Stomach (tissue), 9 donors: ENCODE results near the gene BCL6B. TPM values are rescaled to one million over a fixed set of nuclear protein-coding genes. Genes with fewer than 3 reads are reported as not detected.
"Not testable (repeated sequence)": the region's sequence is repeated elsewhere in the genome, so short reads cannot be mapped to it uniquely, and the experiment has no call there.

ENCODE experiments used
- DNase-seq, 2 donors: peaks; one replicate each; pipeline versions ENCODE4 v3.0.0 to v3.0.0-alpha.2; 2013 to 2019
- H3K27ac ChIP-seq, 5 donors: fragments of 200-600 bp in 4 of 5; sonication (generic) in 4 of 5; one replicate each; pipeline ENCODE4 v1.5.1; 2013 to 2019; ENCODE audit warnings: mild to moderate bottlenecking in 1 of 5, moderate library complexity in 1 of 5
- H3K27me3 ChIP-seq, 3 donors: fragments of 200-600 bp; sonication (generic); one replicate each; pipeline ENCODE4 v1.5.1; 2017 to 2019; ENCODE audit warnings: mixed run types in 1 of 3
- H3K36me3 ChIP-seq, 4 donors: fragments of 200-600 bp; sonication (generic); 1 replicate in 3 of 4; 2 replicates in 1 of 4; pipeline ENCODE4 v1.5.1; 2016 to 2019
- H3K4me1 ChIP-seq, 4 donors: fragments of 200-600 bp; sonication (generic); one replicate each; pipeline ENCODE4 v1.5.1; 2016 to 2019
- H3K4me3 ChIP-seq, 4 donors: fragments of 200-600 bp; sonication (generic) in 3 of 4; one replicate each; pipeline ENCODE4 v1.5.1; 2016 to 2019; ENCODE audit warnings: mild to moderate bottlenecking in 1 of 4
- H3K9me3 ChIP-seq, 4 donors: fragments of 200-600 bp; sonication (generic); one replicate each; pipeline ENCODE4 v1.5.1; 2016 to 2019
- EP300 ChIP-seq: sonication (generic); formaldehyde crosslinking; IDR thresholded peaks from one replicate; pipeline ENCODE4 v1.6.1; 2017; ENCODE audit warnings: antibody characterized with exemption
- POLR2A ChIP-seq, 4 donors: fragments of 450-650 bp; IDR thresholded peaks; one replicate each; pipeline ENCODE4 v1.6.1; 2016; ENCODE audit warnings: antibody characterized with exemption in 4 of 4, control low read depth in 2 of 4, mild to moderate bottlenecking in 1 of 4, moderate library complexity in 1 of 4
- POLR2AphosphoS5 ChIP-seq, 3 donors: sonication (generic); formaldehyde crosslinking; IDR thresholded peaks; one replicate each; pipeline ENCODE4 v1.6.1; 2016; ENCODE audit warnings: antibody characterized with exemption in 3 of 3
- WGBS, 5 donors: extraction: QIAGEN DNeasy Blood & Tissue Kit in 3 of 5; methylation state at CpG; one replicate each; pipeline versions ENCODE4 v1.1.5 to v1.1.7; 2013 to 2018; 5-methylcytosine and 5-hydroxymethylcytosine counted together
- intact Hi-C: fragments of 100-400 bp; cut with DNase I; formaldehyde crosslinking; loops from one replicate; pipeline ENCODE4 v1.15.1; 2023; ENCODE audit warnings: low total_unique reads
- polyA plus RNA-seq, 3 donors: library from polyadenylated mRNA; stranded (reverse); fragments of 200-250 nt; gene quantifications; one replicate each; pipeline ENCODE4 v1.2.3, GENCODE V29; 2013
- total RNA-seq, 5 donors: library from RNA; depleted of rRNA; stranded (reverse); fragments of >200 nt; gene quantifications; one replicate each; pipeline versions ENCODE4 v1.1.0 to v1.2.3, GENCODE V29; 2014 to 2016
- TF ChIP-seq, protein P1 (sequence below), 7 experiments: fragments of 450-650 bp in 4 of 7; fragments of 200-600 bp in 3 of 7; sonication (generic) in 3 of 7; IDR thresholded peaks; one replicate each; pipeline ENCODE4 v1.5.1; 2016 to 2019; ENCODE audit warnings: antibody characterized with exemption in 7 of 7, control low read depth in 2 of 7, mild to moderate bottlenecking in 1 of 7
- donor health status: healthy with polysubstance abuse.
- donor health status: Bipolar disorder and iron deficiency.
- donor health status: healthy.

BCL6B gene
- total and polyA plus RNA-seq, 8 donors: 1.3 to 5.5 (median 3.6) TPM; not detected in 2

DNA sequence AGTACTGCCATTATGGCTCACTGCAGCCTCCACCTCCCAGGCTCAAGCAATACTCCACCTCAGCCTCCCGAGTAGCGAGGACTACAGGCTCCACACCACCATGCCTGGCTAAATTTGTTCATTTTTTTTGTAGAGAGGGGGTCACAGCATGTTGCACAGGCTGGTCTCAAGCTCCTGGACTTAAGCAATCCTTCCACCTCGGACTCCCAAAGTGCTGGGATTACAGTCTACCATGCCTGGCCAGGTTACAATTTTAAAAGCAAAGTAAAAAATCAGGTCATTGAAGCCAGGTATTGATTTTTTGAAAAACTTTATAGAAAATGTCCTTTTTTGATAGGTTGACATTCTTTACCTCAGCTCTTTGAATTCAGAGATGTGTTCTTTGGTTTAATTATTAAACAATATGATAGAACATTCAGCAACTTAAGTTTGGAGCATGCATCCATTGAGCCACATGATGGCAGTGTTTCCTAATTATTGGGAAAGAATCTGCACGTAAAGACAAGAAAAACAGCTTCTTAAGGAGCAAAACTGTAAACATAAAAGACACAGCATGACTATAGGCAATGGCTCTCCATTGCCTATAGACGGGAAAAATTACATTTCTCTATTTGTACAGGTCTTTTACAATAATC, 22.8 kb downstream of the BCL6B start:
- H3K4me3 ChIP-seq: peak overlapping the region in 3 of 4 donors; percentile 14 to 42 (median 26)
- peak; percentile 56 to 93 for DNase-seq

DNA sequence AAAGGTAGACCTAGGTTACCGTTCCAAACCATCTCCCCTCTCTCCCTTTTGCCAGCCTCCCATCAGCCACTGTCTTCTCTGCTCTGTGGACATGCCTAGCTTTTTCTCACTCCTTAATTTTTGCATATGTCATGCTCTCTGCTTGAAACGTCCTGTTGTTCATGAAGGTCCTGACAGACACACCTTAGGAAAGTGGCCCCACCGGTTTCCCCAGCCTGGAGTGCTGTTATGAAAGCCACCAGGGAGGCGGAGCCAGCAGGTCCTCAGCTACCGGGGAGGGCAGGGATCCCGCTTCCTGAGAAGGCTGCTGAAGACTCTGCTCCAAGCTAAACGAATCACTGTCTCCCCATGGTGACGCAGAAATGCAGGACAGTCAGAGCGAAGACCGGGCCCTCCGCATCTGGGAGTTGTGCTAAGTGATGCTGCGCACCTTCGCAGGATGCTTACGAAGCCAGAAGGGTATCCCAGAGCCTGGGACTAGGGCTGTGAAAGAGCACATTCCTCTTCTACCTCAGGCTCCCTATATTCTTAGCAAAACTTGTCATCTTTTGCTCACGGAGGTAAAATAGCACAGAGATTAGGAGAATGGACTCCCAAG, 23.4 kb downstream of the BCL6B start:
- DNase-seq: peak; percentile 94 to 96
- H3K27ac ChIP-seq: peak overlapping the region; percentile 61 to 88 (median 75)
- no peaks in the 10 kb centered on the region for H3K36me3 ChIP-seq
- H3K27me3 ChIP-seq: peaks cover 0 to 74% (median 24%) of the 10 kb centered on the region in 3 donors
- peaks cover 29 to 55% (median 48%) of the 10 kb centered on the region in 4 donors for H3K4me1 ChIP-seq
- no peaks in the 10 kb centered on the region for H3K9me3 ChIP-seq
- 9 to 26% (median 13%) methylated on average over 14 to 15 of the region's 15 CpGs for WGBS, 5 donors
- TF ChIP-seq, protein P1, sequence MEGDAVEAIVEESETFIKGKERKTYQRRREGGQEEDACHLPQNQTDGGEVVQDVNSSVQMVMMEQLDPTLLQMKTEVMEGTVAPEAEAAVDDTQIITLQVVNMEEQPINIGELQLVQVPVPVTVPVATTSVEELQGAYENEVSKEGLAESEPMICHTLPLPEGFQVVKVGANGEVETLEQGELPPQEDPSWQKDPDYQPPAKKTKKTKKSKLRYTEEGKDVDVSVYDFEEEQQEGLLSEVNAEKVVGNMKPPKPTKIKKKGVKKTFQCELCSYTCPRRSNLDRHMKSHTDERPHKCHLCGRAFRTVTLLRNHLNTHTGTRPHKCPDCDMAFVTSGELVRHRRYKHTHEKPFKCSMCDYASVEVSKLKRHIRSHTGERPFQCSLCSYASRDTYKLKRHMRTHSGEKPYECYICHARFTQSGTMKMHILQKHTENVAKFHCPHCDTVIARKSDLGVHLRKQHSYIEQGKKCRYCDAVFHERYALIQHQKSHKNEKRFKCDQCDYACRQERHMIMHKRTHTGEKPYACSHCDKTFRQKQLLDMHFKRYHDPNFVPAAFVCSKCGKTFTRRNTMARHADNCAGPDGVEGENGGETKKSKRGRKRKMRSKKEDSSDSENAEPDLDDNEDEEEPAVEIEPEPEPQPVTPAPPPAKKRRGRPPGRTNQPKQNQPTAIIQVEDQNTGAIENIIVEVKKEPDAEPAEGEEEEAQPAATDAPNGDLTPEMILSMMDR (IDR thresholded peaks at IDR 0.05): no peak
- TF ChIP-seq POLR2AphosphoS5 (IDR thresholded peaks at IDR 0.05): peak in 1 of 3 donors; percentile 25
- intact Hi-C loops: no loop called here
- H3K4me3 ChIP-seq: peak overlapping the region; percentile 14 to 42 (median 29)

More for the DNA sequence above, 22.8 kb downstream of the BCL6B start:
- WGBS, 5 donors: 9 to 16% (median 11%) methylated on average over 4 to 5 of the region's 5 CpGs
- intact Hi-C loops: no loop called here
- Histone ChIP-seq H3K27me3 (peaks cover 0 to 72% (median 24%) of the 10 kb centered on the region in 3 donors), H3K36me3 (no peaks in the 10 kb centered on the region), H3K4me1 (peaks cover 29 to 55% (median 48%) of the 10 kb centered on the region in 4 donors), H3K9me3 (no peaks in the 10 kb centered on the region), H3K27ac (peak overlapping the region; percentile 61 to 88 (median 75))
- TF ChIP-seq, protein P1 (IDR thresholded peaks at IDR 0.05): peak in 5 of 7 experiments; percentile 63 to 87 (median 73)
- TF ChIP-seq EP300: no peak
- peak in 1 of 3 donors; percentile 9 for TF ChIP-seq POLR2AphosphoS5 (IDR thresholded peaks at IDR 0.05)
- TF ChIP-seq POLR2A (IDR thresholded peaks at IDR 0.05): no peak

DNA sequence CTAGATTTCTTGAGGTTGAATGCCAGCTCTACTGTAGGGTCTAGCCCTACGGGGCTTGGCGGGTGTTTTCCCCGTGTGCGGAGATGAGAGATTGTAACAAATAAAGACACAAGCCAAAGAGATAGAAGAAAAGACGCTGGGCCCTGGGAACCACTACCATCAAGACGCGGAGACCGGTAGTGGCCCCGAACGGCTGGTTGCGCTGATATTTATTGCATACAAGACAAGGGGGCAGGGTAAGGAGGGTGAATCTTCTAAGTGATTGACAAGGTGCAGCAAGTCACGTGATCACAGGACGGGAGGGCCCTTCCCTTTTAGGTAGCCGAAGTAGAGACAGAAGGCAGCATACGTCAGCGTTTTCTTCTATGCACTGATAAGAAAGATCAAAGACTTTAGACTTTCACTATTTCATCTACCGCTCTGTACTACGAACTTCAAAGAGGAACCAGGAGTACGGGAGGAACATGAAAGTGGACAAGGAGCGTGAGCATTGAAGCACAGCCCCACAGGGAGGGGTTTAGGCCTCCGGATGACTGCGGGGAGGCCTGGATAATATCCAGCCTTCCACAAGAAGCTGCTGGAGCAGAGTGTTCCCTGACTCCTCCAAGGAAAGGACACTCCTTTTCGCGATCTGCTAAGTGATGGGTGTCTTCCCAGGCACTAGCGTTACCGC, 24.0 kb downstream of the BCL6B start:
- H3K27ac ChIP-seq: peak overlapping the region; percentile 61 to 88 (median 75)
- peak overlapping the region; percentile 14 to 42 (median 29) for H3K4me3 ChIP-seq
- peaks cover 0 to 68% (median 23%) of the 10 kb centered on the region in 3 donors for H3K27me3 ChIP-seq
- 9 to 14% (median 10%) methylated on average over 26 of the region's 26 CpGs for WGBS, 5 donors
- intact Hi-C loops, H3K36me3 ChIP-seq, H3K9me3 ChIP-seq: not testable (repeated sequence)
- H3K4me1 ChIP-seq: peaks cover 29 to 54% (median 48%) of the 10 kb centered on the region in 4 donors
- TF ChIP-seq POLR2AphosphoS5 (IDR thresholded peaks at IDR 0.05): peak in 1 of 3 donors; percentile 25
- DNase-seq: peak; percentile 63 to 75

DNA sequence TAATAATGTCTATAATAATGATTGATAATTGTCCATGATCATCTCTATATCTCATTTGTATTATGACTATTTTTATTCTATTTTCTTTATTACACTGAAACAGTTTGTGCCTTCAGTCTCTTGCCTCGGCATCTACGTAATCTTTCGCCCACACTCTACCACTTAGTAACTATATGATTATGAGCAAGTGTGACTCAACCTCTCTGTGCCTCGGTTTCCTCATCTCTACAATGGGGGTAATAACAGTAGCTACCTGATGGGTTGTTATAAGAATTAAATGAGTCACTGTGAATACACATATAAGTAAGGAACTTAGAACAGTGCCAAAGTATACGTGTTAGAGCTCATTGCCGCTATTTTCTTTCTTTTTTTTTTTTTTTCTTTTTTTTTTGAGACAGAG, 24.7 kb downstream of the BCL6B start:
- no peak for DNase-seq
- Histone ChIP-seq H3K4me1 (peaks cover 24 to 52% (median 45%) of the 10 kb centered on the region in 4 donors), H3K27me3 (peaks cover 0 to 61% (median 16%) of the 10 kb centered on the region in 3 donors), H3K27ac (peak overlapping the region in 2 of 5 donors; percentile 82 to 88), H3K4me3 (peak overlapping the region in 1 of 4 donors; percentile 42), H3K36me3 (no peaks in the 10 kb centered on the region), H3K9me3 (no peaks in the 10 kb centered on the region)
- intact Hi-C loops: no loop called here
- WGBS, 5 donors: 63 to 73% (median 68%) methylated on average over 6 of the region's 6 CpGs
- TF ChIP-seq EP300: no peak
- TF ChIP-seq, protein P1 (IDR thresholded peaks at IDR 0.05): no peak
- no peak for TF ChIP-seq POLR2A (IDR thresholded peaks at IDR 0.05)
- no peak for TF ChIP-seq POLR2AphosphoS5 (IDR thresholded peaks at IDR 0.05)
